Endothelial cell of umbilical vein (primary cell): ENCODE data around the gene KIF26A. TPM values are rescaled to one million over a fixed set of nuclear protein-coding genes. Genes with fewer than 3 reads are reported as not detected.

Experiments
- BruUV-seq: library from RNA; stranded (reverse); fragments of 400-500 nt; replicated peaks from 2 replicates; lab custom pipeline; 2021; lab: Mats Ljungman, UMichigan
- CTCF ChIA-PET: fragments of 300-600, 350-600 bp; sonication (Branson Sonifier 250); formaldehyde crosslinking; loops from one replicate; lab custom pipeline; 2021; ENCODE audit warnings: antibody characterized with exemption, inconsistent platforms; lab: Charles Lee
- POLR2A ChIA-PET: fragments of 300-600, 350-600 bp; sonication (Branson Sonifier 250); formaldehyde crosslinking; loops from one replicate; lab custom pipeline; 2021; ENCODE audit warnings: antibody characterized with exemption, inconsistent platforms; lab: Charles Lee
- DNase-seq: peaks from one replicate; pipeline ENCODE4 v3.0.0-alpha.2; 2011; ENCODE audit warnings: low read depth, low spot score
- FAIRE-seq: peaks from 2 replicates; lab custom pipeline; 2011; peaks lifted over from hg19 to GRCh38; lab: Jason Lieb, UNC
- H2AFZ ChIP-seq: 2 replicates; pipeline ENCODE4 v1.6.0; 2012; ENCODE audit warnings: low read depth, low read length, control low read depth, inconsistent platforms
- H3K27ac ChIP-seq: 2 replicates; pipeline ENCODE4 v1.5.1; 2011; ENCODE audit warnings: low read depth, mild to moderate bottlenecking, control low read depth, low read length, moderate library complexity; ENCODE audit not compliant: insufficient read depth
- H3K27me3 ChIP-seq, 2 experiments: 2 replicates each; pipeline versions ENCODE4 v1.6.0 to v1.6.1; 2011; ENCODE audit warnings: low read length in 2 of 2, mixed read lengths in 1 of 2; ENCODE audit not compliant: control insufficient read depth in 2 of 2, insufficient read depth in 2 of 2
- H3K36me3 ChIP-seq, 2 experiments: 2 replicates in 1 of 2; 3 replicates in 1 of 2; pipeline ENCODE4 v1.5.1; 2011; ENCODE audit warnings: low read length in 2 of 2, mild to moderate bottlenecking in 1 of 2, moderate library complexity in 1 of 2; ENCODE audit not compliant: control insufficient read depth in 2 of 2, insufficient read depth in 2 of 2; ENCODE audit errors: extremely low read depth in 1 of 2
- H3K4me1 ChIP-seq: 3 replicates; pipeline ENCODE4 v1.5.1; 2011; ENCODE audit warnings: mild to moderate bottlenecking, low read length; ENCODE audit not compliant: control insufficient read depth, insufficient read depth; ENCODE audit errors: extremely low read depth
- H3K4me2 ChIP-seq: 2 replicates; pipeline ENCODE4 v1.6.1; 2011; ENCODE audit warnings: low read length, control low read depth, mixed read lengths; ENCODE audit not compliant: insufficient read depth
- H3K4me3 ChIP-seq, 3 experiments: fragments of 200-600 bp in 1 of 3; sonication (generic), shearing (Covaris generic) in 1 of 3; replicated peaks in 1 of 3; 2 replicates each; pipeline ENCODE4 v1.5.1; 2011 to 2016; ENCODE audit warnings: control low read depth in 3 of 3, low read length in 3 of 3, mild to moderate bottlenecking in 2 of 3, inconsistent platforms in 1 of 3, low read depth in 1 of 3, moderate library complexity in 1 of 3; ENCODE audit not compliant: insufficient read depth in 1 of 3
- H3K79me2 ChIP-seq: 2 replicates; pipeline ENCODE4 v1.6.0; 2012; ENCODE audit warnings: low read length, inconsistent platforms; ENCODE audit not compliant: control insufficient read depth, insufficient read depth
- H3K9ac ChIP-seq: replicated peaks from 2 replicates; pipeline ENCODE3; 2011; ENCODE audit warnings: low read length, control low read depth; ENCODE audit not compliant: insufficient read depth; ENCODE audit errors: extremely low read depth
- H3K9me1 ChIP-seq: replicated peaks from 3 replicates; pipeline ENCODE4 v1.6.0; 2011; ENCODE audit warnings: mild to moderate bottlenecking, low read length; ENCODE audit not compliant: control insufficient read depth, insufficient read depth; ENCODE audit errors: extremely low read depth
- H3K9me3 ChIP-seq: replicated peaks from 2 replicates; pipeline ENCODE4 v1.5.1; 2012; ENCODE audit warnings: low read length, inconsistent platforms; ENCODE audit not compliant: control insufficient read depth, insufficient read depth
- H4K20me1 ChIP-seq: replicated peaks from 2 replicates; pipeline ENCODE3; 2011; ENCODE audit warnings: mild to moderate bottlenecking, low read length; ENCODE audit not compliant: control insufficient read depth, insufficient read depth; ENCODE audit errors: extremely low read depth
- CTCF ChIP-seq, 2 donors: IDR thresholded peaks; 1 replicate in 1 of 2; 2 replicates in 1 of 2; pipeline ENCODE4 v1.5.1; 2011; ENCODE audit warnings: low read length in 2 of 2, mild to moderate bottlenecking in 2 of 2, moderate library complexity in 2 of 2, control low read depth in 1 of 2, inconsistent platforms in 1 of 2, low read depth in 1 of 2; ENCODE audit not compliant: insufficient read depth in 1 of 2; ENCODE audit errors: extremely low read depth in 1 of 2
- EZH2 ChIP-seq: IDR thresholded peaks from 2 replicates; pipeline ENCODE4 v1.6.1; 2012; ENCODE audit warnings: borderline replicate concordance, low read depth, mild to moderate bottlenecking, moderate library complexity, low read length, inconsistent platforms; ENCODE audit not compliant: severe bottlenecking
- FOS ChIP-seq: IDR thresholded peaks from 2 replicates; pipeline ENCODE4 v1.6.1; 2011; ENCODE audit warnings: mild to moderate bottlenecking, low read length, moderate library complexity, borderline replicate concordance; ENCODE audit not compliant: insufficient read depth
- GATA2 ChIP-seq: IDR thresholded peaks from 2 replicates; pipeline ENCODE4 v1.7.0; 2011; ENCODE audit warnings: low read depth, mild to moderate bottlenecking, moderate library complexity, mixed read lengths, low read length; ENCODE audit not compliant: insufficient read length, insufficient read depth
- JUN ChIP-seq: IDR thresholded peaks from 2 replicates; pipeline ENCODE4 v1.6.1; 2011; ENCODE audit warnings: borderline replicate concordance, low read depth; ENCODE audit not compliant: insufficient read length, insufficient read depth
- MAX ChIP-seq: IDR thresholded peaks from 2 replicates; pipeline ENCODE4 v1.6.1; 2011; ENCODE audit not compliant: insufficient read depth, insufficient read length
- MYC ChIP-seq: IDR thresholded peaks from one replicate; pipeline ENCODE4 v1.6.1; 2011; ENCODE audit warnings: mild to moderate bottlenecking, low read depth, low read length
- POLR2A ChIP-seq: IDR thresholded peaks from 2 replicates; pipeline ENCODE4 v1.6.1; 2012; ENCODE audit warnings: low read depth, mild to moderate bottlenecking, control low read depth, low read length
- POLR2AphosphoS5 ChIP-seq: IDR thresholded peaks from 2 replicates; pipeline ENCODE4 v1.6.1; 2012; ENCODE audit warnings: low read depth, mild to moderate bottlenecking, control low read depth, low read length, moderate library complexity; ENCODE audit not compliant: insufficient read depth
- dilution Hi-C: fragments of 300-500 bp; cut with MboI; formaldehyde crosslinking; loops from one replicate; pipeline ENCODE4 v1.15.0; 2019; ENCODE audit warnings: low sequenced_read_pairs; ENCODE audit not compliant: extremely low pct_ligation_motif_present
- intact Hi-C: fragments of 100-400 bp; cut with micrococcal nuclease; formaldehyde crosslinking; loops from one replicate; pipeline ENCODE4 v1.10.0; 2022
- polyA plus RNA-seq, 4 experiments: library from polyadenylated mRNA; depleted of rRNA in 3 of 4; stranded (reverse) in 3 of 4; unstranded in 1 of 4; fragments of >200 nt; gene quantifications; 2 replicates each; pipeline versions ENCODE4 v1.2.1 to v1.2.3, GENCODE V29; 2011 to 2012; ENCODE audit warnings: missing spikeins in 1 of 4
- total RNA-seq: library from RNA; stranded (reverse); gene quantifications from 2 replicates; pipeline ENCODE4 v1.2.3, GENCODE V29; 2021

Gene KIF26A
- total and polyA plus RNA-seq, 2 donors (not counting 3 experiments of a cell fraction or from before 2014, with no cell fraction given), result 3.6 to 10.7 TPM

GRCh38 chr14:104154246-104154645 lies 15.9 kb downstream of the KIF26A start:
- Histone ChIP-seq H4K20me1 (no peaks in the 10 kb centered on the region), H3K4me1 (peaks cover 22% of the 10 kb centered on the region), H2AFZ (no peak overlapping the region), H3K9me1 (no peaks in the 10 kb centered on the region), H3K27me3 (no peaks in the 10 kb centered on the region), H3K36me3 (peaks cover 0 to 12% of the 10 kb centered on the region in 2 experiments), H3K27ac (no peak overlapping the region), H3K4me2 (no peak overlapping the region), H3K9me3 (no peaks in the 10 kb centered on the region), H3K4me3 (no peak overlapping the region), H3K9ac (no peak overlapping the region), H3K79me2 (no peaks in the 10 kb centered on the region)
- CTCF ChIA-PET, result interaction anchor here (0.8 kb wide), 1 partner anchor 146 kb away, joined by 3 read pairs; no protein-coding TSS in a partner anchor
- POLR2A ChIA-PET, result no interaction called here
- TF ChIP-seq POLR2A, result no peak
- TF ChIP-seq POLR2AphosphoS5, result no peak
- no peak for TF ChIP-seq MAX
- no peak for TF ChIP-seq MYC
- no peak for TF ChIP-seq JUN
- TF ChIP-seq FOS, result no peak
- TF ChIP-seq CTCF (IDR thresholded peaks at IDR 0.05; ENCODE audit: extremely low read depth in 1 of 2, insufficient read depth in 1 of 2, low read depth in 1 of 2, low read length in 2 of 2), result no peak
- no peak for TF ChIP-seq GATA2
- TF ChIP-seq EZH2, result no peak
- FAIRE-seq, result no peak
- dilution Hi-C loops, result no loop called here
- no peak for DNase-seq
- intact Hi-C loops, result no loop called here
- BruUV-seq, result no TSS peak
